MV-4-11 (cell line): Measurements from ENCODE around the gene HINT3.
"Not testable (repeated sequence)": the region's sequence is repeated elsewhere in the genome, so short reads cannot be mapped to it uniquely, and the experiment has no call there.

Source experiments
- DNase-seq: peaks from one replicate; lab custom pipeline; 2025; lab: John Stamatoyannopoulos, UW

HINT3 gene

DNA sequence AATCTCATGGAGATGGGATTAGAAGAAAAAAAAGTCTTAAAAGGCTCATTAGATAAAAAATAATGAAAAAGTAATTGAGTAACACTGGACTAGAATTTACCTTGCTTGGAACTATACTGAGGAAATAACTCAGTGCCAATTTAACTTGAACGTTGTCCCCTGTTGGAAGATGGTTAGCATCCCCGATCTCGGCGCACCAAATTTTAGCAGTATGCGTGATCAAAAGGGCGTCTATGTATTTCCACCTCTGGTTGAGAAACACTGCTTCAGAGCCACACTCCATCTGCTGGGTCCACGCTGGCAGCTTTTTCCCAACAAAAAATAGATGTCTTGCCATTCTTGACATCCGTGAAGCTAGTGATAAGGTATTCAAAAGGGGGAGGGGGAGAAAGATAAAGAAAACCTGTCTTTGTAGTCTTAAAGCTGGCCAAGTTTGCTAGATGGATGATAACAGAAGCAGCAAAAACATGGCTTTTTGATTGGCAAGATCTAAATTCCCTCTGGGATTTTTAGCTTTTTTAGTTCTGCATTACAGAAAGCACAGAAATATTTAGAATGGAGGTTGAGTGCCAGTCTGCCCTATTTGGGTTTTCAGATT is 6.4 kb downstream of the HINT3 start:
- DNase-seq, result no peak

DNA sequence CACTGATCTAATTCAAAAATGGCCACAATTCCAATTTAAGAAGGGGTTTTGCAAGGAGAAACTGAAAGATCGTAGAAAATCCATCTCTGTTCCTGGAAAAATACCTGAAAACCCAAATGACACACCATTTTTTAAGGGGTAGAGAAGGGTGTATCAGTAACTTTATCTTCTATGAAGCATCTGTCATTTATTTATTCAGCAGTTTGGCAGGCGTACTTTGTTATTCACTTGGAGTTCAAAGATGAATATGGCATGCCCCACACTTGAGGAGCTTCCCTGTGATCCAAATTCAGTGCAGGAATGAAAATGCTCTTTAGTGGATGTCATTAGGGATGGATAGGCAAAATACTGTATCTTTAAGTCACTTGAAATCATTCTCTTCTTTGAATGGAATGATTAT is 7.2 kb downstream of the HINT3 start:
- no peak for DNase-seq

GRCh38 chr6:125966569-125966968 is 10.0 kb downstream of the HINT3 start:
- DNase-seq, result no peak

- no peak for DNase-seq
These were observed 11.9 kb downstream of the HINT3 start for GRCh38 chr6:125968493-125968892.

DNA sequence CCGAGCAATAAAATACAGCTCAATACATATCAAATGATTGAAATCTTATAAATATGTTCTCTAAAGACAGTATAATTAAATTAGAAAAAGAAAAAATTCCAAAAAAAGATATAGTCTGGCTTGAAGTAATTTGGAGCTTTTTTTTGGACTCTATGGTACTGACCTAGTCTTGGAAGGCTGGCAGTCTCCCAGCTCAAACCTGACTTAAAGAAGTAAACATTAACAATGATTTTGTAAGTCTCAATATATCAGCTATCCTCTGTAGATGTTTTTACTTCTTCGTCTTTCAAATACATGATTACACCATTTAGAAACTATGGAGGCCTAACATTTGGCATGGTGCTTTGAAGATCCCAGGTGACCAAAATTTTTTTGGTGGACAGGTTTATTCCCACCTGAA is 14.2 kb downstream of the HINT3 start:
- DNase-seq, result no peak

DNA sequence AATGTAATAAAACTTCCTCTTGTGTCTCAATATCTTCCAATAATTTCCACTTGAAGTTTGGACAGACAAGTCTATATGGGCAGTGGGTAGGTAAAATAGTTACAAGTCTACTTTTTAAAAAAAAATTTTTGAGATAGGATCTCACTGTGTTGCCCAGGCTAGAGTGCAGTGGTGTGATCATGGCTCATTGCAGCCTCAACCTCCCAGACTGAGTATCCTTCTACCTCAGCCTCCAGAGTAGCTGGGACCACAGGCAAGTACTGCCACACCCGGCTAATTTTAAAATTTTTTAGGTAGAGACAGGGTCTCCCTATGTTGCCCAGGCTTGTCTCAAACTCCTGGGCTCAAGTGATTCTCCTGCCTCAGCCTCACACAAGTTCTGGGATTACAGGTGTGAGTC is 15.9 kb downstream of the HINT3 start:
- not testable (repeated sequence) for DNase-seq

GRCh38 chr6:125974214-125974866 is 17.8 kb downstream of the HINT3 start:
- peak; percentile 61 for DNase-seq

- DNase-seq, result no peak
These were observed 22.5 kb downstream of the HINT3 start for GRCh38 chr6:125979101-125979500.

GRCh38 chr6:125981571-125982185 is 25.1 kb downstream of the HINT3 start:
- DNase-seq, result peak; percentile 16

DNA sequence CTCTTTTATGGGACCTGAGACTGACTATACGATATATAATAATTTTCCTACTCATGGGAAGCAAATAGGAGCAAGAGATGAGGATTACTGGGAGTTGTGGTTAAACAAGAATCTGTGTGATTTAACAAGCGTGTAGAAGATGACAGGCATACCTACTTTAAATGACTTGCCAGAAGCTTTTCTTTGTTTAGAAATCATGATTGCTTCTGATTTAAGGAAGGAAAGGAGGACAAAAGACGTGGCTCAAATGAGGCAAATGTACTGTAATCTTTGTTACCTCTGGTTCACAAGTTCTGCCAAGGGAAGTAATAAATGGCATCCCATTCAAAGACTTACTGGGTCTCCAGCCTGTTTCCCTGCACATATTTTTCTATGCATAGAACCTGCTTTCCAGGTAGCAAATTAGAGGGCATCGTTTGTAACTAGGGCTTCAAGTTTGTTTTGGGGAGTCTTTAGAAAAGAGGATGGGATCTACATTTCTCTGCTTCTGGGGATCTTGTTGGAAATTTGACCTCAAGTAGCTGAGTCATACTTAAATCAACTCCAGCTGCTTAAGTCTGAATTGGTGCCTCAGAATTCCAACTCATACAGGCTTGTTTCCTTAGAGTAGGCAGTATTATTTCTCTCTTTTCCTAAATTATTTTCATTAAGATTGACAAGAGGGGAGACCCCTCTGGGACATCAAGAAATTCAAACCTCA is 26.8 kb downstream of the HINT3 start:
- no peak for DNase-seq

GRCh38 chr6:125984311-125984710 is 27.7 kb downstream of the HINT3 start:
- DNase-seq, result no peak

DNA sequence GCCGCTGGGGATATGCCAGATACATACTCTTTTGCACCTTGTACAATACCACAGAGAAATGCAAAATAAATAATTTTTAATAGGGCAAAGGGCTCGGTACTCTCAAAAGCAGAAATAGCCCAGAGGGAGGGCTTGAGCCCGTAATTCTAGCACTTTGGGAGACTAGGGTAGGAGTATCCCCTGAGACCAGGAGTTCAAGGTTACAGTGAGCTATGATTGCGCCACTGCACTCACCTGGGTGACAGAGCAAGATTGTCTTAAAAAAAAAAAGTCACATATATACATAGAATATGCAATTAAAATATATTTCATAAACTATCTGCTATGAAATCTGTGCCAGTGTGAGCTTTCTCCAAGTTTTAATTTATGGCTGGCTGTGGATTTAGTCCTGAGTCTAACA is 29.0 kb downstream of the HINT3 start:
- DNase-seq, result no peak

GRCh38 chr6:125985979-125986300 is 29.4 kb downstream of the HINT3 start:
- no peak for DNase-seq

- peak; percentile 80 for DNase-seq
These were observed 29.9 kb downstream of the HINT3 start, which contains the start of gene TRMT11 for GRCh38 chr6:125986301-125987025. Gene TRMT11 (plus strand): TSS chr6:125986540. CDS start chr6:125986551, 11 bp downstream.

GRCh38 chr6:125987026-125987617 is 30.6 kb downstream of the HINT3 start:
- no peak for DNase-seq

DNA sequence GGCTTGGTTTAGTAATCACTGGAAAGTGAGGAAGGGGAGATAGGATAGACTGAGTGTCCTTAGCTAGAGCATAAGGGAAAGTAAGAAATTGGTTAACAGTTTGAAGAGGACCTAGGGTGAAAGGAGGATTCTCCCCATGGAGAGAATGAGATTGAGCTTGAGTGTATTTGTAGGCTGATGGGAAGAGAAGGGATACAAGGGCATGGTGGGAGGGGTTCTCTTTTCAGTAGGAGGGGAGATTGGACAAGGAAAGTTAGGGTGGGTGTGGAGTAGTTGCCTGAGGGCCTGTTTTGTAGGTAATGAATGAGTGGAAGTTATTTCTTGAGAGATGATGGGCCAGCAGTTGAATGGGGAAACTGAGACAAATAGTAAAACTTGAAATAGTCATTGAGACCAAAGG is 31.7 kb downstream of the HINT3 start:
- no peak for DNase-seq

DNA sequence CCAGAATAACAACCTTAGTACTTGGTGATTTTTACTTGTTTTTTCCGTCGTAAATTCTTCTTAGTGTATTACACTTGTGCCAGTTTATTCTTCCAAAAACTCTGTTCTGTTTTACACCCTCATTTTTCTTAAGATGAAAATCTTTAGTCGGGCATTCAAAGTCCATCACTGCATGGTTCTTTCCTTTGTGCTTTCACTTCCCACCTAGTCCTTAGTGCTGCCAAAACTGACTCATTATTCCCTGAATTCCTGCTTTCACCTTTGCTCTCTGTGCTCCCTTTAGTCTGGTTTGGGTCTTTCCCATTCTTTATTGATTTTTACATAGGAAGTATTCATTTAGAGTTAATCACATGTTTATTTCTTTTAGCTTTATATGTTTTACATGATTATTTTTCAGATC is 33.1 kb downstream of the HINT3 start:
- DNase-seq, result no peak

DNA sequence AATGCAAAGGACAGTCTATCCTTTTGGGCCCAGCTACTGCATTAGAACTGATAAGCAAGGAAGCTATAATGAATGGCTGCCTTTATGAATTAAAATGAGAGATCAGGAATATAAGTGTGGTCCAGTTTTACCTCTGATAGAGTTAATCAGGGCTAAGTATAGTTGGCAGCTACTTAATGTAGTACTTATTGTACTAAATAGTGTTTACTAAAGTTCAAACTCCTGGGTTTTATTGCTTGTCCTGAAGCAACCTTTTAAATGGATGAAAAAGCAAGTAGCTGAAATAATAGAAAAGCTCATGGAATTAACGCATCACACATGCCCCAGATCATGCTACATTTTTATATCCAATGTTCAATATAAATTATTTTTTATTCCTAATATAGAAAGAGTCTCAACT is 35.1 kb downstream of the HINT3 start:
- no peak for DNase-seq

GRCh38 chr6:125994670-125995488 is 38.3 kb downstream of the HINT3 start:
- DNase-seq, result no peak

DNA sequence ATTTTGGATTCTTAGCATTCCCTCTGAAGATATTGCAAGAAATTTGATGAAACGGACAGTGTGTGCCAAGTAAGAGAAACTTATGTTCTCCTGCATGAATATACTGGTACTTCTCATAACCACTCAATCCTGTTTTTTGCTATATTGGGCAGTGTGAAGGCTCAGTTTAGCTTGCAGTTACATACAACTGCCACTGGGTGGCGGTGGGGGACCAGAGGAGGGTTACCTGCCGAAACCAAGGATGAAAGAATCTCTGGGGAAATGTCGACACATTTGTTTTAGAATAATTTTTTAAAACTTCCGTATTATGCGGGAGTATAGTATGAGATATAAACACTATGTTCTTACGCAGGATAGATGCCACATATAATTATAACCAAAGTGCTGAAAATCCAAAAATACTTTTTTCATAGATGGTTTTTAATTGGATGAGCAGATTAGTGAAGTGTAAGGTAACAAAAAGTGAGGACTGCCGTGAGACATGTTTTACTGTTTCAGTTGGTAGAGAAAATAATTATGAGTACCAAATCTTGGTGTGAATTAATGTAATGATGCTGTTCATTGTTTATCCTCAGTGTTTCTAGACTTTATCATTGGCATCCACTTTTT is 39.5 kb downstream of the HINT3 start:
- DNase-seq, result peak; percentile 57
